ENCODE measurements around the gene CAPN15.
A peak's percentile ranks its signal among the peaks of the same experiment; 100 is the strongest.
"Not testable (repeated sequence)": the region's sequence is repeated elsewhere in the genome, so short reads cannot be mapped to it uniquely, and the experiment has no call there.

CAPN15 gene

DNA sequence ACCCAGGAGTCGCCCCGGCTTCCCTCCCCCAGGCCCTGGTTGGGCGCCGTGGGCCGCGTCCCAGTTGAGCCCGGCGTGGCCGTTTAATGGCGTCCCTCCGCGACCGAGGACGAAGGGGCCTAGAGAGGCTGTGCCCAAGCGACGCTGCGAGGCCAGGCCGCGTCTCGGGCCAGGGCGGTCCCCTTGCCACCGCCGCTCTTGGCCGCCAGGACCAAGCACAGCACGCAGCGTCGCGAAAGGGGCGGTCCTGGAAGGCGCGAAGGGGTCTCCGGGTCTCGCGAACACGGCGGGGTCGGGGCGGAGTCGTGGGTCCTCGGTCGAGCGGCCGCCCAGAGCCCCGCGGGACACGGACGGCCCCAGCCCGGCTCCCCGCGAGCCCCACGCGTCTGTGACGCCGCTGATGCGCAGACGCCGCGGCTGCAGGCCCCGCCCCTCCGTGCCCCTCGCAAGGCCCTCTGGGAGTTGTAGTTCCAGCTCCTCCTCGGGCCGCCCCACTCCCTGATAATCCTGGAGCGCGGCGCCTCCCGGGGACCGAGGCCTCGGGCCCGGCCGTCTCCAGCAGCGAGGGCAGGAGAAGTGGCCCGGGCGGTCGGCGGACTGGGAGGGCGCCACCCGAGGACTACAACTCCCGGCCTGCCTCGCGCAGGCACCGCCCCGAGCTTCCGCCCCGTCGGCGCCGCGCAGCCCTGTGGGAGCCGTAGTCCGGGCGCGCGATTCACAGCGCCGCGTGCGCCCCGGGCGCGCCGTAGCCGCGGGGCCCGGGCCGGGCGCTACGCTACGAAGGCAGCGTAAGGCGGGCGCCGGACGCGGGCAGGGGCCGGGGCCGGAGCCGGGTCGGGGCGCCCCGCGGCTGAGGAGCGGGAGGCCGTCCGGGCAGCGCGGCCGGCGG, at the start of gene CAPN15:
Gene CAPN15 (plus strand): TSS at position 698 of the 889 bp plus-strand sequence. CDS start 19,127 bp downstream, outside the sequence.
- peak; percentile 89 to 94 for DNase-seq

DNA sequence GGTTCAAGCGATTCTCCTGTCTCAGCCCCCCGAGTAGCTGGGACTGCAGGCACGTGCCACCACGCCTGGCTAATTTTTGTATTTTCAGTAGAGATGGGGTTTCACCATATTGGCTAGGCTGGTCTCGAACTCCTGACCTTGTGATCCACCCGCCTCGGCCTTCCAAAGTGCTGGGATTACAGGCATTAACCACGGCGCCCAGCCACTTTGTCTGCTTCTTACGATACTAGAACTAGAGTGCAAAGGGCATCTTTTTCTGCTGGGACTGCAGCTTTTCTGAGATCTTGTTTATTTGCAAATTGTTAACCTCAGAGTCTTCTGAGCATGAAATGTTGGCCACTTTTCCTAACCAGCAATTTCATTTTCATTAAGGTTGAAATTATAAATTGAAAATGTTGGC, 49.2 kb upstream of the CAPN15 start:
- DNase-seq: not testable (repeated sequence)

DNA sequence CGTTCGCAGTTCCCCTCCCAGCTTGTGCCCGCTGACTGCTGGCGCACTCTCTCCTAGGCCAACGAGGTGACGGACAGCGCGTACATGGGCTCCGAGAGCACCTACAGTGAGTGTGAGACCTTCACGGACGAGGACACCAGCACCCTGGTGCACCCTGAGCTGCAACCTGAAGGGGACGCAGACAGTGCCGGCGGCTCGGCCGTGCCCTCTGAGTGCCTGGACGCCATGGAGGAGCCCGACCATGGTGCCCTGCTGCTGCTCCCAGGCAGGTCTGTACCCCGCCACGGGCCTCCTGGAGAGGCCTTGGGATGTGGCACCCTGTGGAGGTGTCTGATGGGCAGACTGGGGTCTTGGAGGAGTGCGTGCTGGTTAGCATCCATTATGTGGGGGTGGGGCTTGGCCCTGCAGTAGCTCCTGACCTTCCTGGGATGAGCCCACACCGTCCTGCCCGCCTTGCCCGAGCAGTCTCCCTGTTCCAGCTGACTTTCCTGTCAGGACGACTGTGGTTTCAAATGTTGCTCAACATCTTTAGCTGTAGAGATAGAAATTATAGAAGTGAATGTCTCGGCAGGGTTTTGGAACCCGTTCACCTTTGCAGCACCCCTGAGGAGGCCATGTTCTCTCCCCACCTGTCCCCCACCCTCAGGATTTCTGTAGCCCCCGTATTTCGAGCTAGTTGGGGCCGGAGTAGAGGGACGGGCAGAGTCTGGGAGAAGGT, 44.9 kb upstream of the CAPN15 start:
- DNase-seq: no peak

DNA sequence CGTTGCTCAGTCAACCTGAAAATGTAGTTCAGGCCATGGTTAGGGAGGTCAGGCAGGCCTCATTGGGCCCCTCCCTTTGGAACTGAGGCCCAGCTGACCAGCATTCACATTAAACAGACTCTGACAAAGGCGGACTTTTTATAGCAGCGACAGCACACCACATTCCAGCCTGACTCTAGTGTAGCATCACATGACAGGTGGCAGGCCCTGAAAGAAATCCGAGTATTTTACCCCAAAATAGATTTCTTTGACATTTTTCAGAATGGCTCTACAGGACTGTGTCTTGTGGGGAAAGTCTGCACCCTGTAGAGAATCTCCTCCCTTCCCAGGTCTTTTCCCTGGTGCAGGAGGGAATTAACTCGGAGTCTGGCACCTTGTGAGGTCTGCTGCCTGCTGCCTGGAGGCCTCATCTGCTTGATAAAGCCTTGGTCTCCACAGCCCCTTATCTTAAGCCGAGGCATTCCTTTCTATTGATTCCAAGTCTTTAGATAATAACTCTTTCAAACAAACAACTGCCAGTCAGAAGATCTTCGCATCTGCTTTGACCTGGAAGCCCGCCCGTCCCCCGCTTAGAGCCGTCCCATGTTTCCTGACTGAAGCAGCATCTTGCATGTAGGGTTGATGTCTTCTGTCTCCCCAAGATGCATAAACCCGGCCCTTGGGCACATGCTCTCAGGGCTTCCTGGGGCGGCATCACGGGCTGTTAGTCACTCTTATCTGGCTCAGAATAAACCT, 44.0 kb upstream of the CAPN15 start:
- DNase-seq: no peak

DNA sequence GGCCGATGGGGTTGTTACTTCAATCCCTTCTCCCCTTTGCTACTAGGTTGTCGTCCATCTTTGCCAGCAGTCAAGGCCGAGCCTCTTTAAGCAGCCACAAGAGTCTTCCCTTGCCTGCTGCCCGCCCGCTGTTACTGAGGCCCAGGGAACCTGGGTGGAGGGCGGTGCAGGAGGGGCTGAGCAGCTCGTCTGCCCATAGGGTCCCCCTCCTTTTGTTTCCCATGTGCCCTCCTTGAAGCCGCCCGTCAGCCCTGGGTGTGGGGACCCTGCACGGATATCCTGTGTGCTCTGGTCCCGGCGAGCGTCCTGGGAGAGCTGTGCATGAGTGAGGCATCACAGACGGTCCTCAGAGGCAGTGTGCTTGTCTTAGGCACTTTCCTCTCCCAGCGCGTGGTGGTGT, 37.9 kb upstream of the CAPN15 start:
- no peak for DNase-seq

DNA sequence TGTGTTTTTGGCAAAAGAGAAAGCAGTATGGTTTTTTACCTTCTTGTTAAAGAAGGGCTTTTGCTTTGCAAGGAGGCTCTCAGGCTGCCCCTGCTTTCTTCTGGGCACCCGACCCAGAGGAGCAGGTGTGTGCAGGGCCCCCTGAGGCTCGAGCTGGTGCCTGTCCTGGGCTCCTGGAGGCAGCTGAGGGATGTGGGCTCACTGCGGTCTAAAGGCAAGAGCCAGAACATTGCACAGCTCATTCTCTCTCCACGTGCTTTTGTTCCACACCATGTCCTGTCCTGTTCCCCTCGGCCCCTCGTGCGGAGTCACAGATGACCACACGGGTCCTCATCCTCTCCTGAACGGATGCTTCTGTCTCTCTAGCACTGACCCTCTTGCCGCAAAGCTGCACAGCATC, 36.7 kb upstream of the CAPN15 start:
- no peak for DNase-seq

DNA sequence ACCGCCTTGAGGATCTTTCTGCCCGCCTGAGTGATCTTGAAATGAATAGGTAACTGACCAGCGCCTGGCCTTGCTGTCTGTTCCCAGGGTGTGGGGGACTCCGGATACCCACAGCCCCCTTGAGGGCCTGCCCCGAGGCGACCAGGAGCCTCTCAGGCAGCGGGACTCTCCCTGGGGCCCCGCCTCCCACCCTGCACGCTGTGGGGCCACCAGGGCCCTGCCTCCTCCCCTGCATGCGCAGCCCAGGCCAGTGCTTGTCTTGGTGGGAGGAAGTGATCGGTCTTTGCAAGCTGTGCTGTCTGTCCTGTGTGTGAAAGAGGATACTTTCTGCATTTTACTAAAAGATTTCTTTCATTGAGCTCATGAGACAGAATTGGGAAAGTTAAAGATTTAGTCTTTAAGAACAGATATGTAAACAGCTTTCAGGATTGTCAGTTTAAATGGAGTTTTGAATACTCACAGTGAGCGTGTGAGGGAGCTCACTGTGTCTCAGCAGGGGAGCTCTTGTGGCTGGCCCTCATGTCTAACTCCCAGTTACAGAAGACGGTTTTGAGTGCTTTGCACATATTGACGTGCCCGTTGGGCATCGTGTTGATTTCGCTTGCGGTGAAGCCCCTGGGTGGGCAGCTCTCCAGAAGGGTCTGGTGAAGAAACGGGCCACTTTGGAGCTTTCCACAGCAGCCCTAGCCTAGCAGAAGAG, 36.1 kb upstream of the CAPN15 start:
- DNase-seq: no peak

DNA sequence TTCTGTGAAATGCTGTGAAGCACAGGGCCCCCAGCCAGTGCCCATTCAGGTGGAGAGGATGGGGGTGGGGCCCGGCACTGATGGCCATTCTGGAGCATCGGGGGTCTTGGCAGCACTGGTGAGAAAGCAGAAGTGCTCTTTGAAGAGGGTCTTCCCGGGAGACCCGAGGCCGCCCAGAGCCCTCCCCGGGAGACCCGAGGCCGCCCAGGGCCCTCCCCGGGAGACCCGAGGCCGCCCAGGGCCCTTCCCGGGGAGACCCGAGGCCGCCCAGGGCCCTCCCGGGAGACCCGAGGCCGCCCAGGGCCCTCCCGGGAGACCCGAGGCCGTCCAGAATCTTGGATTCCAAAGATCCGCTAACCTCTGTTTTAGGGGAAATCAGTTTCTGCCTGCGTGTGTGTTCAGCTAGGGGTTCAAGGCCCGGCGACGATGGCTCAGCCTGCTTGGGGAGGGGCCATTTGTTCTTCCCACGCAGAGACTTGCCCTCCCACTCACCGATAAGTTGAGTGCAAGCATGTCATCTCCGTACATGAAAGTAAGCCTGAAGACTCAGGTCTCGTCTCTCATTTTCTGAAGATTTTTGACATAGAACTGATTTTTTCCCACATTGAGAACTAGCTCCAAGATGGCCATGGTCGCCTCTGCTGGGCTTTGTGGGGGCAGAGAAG, 35.2 kb upstream of the CAPN15 start:
- DNase-seq: no peak

DNA sequence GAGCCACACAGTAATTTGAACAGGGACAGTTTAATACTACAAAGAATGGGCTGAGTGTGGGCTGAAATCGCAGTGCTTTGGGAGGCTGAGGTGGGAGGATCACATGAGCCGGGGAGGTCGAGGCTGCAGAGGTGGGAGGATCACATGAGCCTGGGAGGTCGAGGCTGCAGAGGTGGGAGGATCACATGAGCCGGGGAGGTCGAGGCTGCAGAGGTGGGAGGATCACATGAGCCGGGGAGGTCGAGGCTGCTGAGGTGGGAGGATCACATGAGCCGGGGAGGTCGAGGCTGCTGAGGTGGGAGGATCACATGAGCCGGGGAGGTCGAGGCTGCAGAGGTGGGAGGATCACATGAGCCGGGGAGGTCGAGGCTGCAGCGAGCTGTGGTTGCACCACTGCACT, 32.8 kb upstream of the CAPN15 start:
- DNase-seq: not testable (repeated sequence)

DNA sequence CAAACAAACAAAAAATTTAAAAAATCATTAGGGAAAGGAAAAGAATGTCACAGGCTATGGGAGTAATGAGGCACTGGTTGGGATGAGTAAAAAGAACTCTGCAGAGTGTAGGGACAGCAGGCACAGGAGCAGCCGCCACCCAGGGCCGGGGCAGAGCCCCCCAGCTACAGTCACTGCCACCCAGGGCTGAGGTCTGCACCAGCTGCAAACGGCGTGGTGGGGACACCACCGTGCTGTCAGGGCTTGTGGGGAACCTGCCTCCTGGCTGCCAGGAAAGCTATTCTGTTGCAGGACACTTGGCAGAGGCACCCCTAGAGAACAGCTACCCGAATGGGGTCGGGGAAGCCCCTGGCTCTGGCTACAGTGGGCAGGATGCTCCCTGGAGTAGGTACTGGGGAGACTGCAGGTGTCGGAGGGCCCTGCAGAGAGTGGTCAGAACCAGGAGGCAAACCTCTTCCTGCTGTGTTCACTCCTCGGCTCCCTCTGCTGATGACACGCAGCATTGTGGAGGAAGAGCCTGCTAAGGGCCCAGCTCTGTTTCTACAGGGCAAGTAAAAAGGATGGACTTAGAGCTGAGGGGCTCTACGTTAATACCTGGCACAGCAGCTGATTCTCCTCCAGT, 32.3 kb upstream of the CAPN15 start:
- DNase-seq: peak in 1 of 2 experiments; percentile 46

DNA sequence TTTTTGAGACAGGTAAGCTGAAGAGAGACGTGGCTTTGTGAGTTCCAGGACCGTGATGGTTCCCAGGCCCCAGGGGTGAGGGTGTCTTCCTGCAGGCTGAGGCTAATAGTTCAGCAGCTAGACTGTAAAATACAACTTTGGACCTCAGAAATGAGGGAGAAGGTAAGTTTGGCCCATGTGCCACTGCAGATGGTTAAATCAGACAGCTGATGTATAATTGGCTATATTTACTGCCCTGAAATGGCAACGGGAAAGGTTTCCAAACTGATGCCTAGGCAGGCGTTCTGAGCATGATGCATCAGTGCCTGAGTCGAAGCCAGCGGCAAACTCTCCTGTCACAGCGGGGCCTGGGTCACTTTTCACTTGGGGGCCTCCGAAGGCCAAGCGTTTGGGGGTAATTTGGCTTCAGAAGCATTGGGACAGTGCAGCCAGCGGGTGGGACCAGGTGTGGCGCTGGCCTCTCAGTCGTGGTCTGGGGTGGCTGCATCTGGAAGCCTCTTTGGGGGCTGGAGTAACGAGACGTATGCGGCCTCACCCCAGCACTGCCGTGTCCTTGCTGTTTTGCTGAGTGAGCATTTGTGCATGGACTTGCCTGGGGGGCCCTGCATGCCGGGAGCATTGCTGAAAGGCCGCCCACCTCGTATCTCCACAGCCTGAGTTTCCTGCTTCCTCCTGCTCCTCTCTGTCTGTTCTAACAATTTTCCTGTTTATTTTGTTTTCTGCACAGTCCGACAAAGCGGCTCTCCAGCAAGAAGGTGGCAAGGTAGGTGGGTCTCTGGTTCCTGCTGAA, 31.2 kb upstream of the CAPN15 start:
- no peak for DNase-seq

DNA sequence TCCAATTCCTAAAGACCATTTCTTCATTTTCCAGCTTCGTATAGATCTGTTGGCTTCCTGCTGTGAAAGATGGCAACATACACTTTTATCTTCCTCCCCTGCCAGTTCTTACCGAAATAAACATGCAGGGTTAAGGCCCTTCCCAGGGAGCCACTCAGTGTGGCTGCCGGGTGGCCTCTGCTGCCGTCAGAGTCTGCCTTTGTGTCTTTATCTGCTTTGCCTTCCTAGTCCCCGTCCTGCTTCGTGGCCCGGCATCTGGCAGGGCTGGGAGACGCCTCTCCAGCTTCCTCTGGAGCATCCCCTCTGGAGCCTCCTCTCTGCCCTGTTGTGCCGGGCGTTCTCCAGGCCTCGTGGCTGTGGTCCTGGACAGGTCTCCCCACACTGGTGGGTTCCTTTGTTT, 30.3 kb upstream of the CAPN15 start:
- no peak for DNase-seq

DNA sequence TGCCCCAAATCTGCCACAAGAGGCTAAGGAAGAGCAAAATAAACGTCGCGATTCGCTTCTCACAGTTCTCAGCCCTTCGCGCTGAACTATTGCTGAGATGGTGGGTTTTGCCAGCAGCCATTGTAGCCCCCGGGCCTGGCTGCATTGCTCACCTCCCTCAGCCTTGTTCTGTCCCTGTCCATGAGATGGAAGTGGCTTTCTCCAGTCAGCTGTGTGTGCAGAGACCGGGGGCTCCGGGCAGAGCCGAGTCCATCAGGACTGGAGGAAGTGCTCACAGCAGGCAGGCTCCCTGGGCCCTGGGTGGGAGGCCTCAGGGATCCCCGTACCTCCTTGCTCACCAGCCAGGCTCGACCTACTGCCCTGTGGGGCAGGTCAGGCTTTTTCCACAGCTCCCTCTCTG, 27.6 kb upstream of the CAPN15 start:
- DNase-seq: no peak

DNA sequence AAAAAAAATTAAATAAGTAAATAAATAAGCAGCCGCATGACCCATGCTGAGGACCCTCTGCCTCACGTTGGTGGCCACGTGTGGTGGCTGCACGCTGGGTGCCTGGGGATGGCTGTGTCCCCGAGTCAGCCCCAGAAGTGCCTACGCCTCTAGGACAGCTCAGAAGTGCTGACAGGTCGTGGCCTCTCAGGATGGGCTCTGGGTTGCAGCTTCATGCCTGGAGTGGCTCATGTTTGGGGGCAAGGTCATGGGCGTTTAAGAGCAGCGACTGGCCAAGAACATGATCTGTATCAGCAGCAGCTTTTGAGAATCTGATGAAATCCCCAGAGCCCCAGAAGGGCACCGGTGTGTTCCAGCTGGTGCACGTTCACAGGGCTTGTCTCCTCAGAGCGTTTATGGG, 26.8 kb upstream of the CAPN15 start:
- no peak for DNase-seq

DNA sequence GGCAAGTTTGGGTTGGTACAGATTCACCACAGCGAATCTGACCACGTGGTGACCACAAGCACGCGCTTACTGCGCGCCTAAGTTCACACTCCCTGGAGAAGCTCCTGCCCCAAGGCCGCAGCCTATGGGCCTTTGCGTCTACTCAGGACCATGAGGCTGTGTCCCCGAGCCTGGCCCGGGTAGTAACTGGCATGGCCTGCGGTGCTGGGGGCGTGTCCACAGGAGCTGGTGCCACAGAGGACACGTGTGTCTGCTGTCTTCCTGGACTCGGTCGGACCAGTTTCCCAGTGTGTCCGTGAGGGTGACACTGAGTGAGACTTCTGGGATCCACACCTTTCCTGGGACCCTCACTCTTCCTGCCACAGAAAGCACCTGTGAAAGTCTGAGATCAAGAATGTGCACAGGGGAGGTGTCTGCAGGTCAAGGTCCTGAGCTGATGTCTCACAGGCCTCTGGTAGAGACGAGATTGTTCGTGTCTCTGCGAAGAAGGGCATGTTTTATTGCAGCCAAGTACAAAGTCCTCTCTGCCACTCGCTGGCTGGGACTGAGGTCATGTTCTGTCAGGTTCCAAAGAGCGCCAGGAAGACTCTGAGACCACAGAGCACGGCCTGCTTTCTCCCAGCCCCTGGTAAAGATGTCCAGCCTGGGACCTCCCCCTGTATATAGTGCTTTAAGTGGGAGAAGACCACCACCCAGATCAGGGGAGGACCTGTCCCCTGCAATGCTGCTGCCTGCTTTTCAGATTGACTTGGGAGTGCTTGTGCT, 25.2 kb upstream of the CAPN15 start:
- DNase-seq: no peak

DNA sequence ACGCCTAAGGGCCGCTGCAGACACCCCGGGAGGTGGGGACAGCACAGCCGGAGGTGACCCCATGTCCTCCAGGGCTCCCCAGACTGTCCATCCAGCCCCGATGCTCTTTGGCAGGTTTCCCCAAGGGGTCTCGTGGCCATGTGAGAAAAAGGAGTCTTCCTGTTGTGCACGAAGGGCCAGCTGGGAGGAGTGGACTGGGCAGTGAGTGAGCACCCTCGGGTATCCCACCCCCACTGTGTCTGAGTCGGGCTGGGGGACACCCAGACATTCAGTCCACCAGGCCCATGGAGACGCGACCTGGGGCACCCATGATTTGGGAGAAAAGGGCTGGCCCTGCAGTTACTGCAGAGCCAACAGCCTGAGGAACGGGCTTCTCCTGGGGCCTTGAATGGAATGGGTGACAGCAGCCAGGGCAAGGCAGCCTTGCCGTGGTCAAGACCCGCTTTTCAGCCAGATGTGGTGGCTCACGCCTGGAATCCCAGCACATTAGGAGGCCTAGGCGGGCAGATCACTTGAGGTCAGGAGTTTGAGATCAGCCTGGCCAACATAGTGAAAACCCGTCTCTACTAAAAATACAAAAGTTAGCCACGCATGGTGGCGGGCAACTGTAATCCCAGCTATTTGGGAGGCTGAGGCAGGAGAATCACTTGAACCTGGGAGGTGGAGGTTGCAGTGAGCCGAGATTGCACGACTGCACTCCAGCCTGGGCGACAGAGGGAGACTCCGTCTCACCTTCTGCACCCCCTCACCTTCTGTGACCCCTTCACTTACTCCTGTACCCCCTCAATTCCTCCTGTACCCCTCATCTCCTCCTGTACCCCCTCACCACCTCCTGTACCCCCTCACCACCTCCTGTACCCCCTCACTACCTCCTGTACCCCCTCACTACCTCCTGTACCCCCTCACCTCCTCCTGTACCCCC, 24.1 kb upstream of the CAPN15 start:
- DNase-seq: no peak

DNA sequence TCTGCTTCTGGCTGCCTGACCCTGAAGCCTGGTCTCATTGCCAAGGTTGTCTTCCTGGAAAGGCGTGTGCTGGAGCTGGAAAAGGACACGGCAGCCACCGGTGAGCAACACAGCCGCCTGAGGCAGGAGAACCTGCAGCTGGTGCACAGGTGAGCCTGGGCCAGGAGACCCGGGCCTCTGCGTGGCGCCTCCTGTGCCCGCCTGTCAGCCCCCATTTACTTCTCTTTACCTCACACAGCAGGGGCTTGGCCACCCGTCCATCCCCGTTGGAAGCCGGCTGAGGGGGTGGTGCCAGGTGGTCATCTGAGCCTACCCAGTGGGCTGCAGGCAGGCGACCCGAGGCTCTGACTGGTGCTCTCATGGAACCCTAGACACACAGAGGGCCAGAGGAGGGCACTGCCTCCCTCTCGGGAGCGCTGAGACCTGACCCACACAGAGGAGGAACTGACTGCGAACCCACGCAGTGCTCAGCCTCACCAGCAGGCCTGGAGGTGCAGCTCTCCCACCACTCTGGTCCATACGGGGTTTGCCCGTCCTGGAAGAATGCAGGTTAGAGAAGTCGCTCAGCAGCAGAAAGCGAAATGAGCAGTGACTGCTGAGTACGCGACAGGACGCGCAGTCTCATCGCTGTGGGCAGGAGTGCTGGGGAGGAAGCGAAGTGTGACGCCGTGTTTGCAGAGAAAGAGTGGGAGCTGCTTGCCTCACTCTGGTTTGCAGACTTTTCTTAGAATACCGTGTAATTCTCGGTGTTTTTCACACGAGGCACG, 21.9 kb upstream of the CAPN15 start:
- DNase-seq: no peak

DNA sequence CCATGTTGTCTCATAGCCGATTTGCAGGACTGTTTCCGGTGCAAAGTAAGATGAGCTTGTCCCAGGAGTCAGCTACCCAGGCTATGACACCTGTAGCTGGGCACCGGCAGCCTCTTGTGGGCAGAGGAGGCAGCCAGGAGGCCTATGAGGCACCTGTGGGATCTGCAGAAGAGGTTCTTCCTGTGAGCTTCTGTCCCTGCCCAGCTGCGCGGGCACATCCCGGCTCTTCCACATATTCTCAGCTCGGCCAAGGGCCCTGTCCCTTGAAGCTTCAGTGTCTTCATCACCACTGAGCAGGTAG, 21.3 kb upstream of the CAPN15 start:
- DNase-seq: no peak
